Hypothalamus (tissue), 51 donors: ENCODE data around the gene APBA1.
A peak's percentile ranks its signal among the peaks of the same experiment; 100 is the strongest.
"Not testable (repeated sequence)": the region's sequence is repeated elsewhere in the genome, so short reads cannot be mapped to it uniquely, and the experiment has no call there.

Source experiments
- DNase-seq, 51 donors: peaks; one replicate each; lab custom pipeline; 2025; lab: John Stamatoyannopoulos, UW

The APBA1 gene

GRCh38 chr9:69611221-69611620, 61.0 kb downstream of the APBA1 start:
- DNase-seq: no peak

- no peak for DNase-seq
These were observed 63.0 kb downstream of the APBA1 start for GRCh38 chr9:69609156-69609555.

- DNase-seq: no peak
These were observed 66.1 kb downstream of the APBA1 start for GRCh38 chr9:69606089-69606488.

GRCh38 chr9:69605406-69605805, 66.8 kb downstream of the APBA1 start:
- no peak for DNase-seq

GRCh38 chr9:69604568-69605219, 67.5 kb downstream of the APBA1 start:
- DNase-seq: no peak

- no peak for DNase-seq
These were observed 68.5 kb downstream of the APBA1 start for GRCh38 chr9:69603656-69604055.

- no peak for DNase-seq
These were observed 69.4 kb downstream of the APBA1 start for GRCh38 chr9:69602773-69603172.

- no peak for DNase-seq
These were observed 70.5 kb downstream of the APBA1 start for GRCh38 chr9:69601698-69602097.

- no peak for DNase-seq
These were observed 71.7 kb downstream of the APBA1 start for GRCh38 chr9:69600314-69601047.

- DNase-seq: no peak
These were observed 72.8 kb downstream of the APBA1 start for GRCh38 chr9:69599232-69599971.

- not testable (repeated sequence) for DNase-seq
These were observed 75.3 kb downstream of the APBA1 start for GRCh38 chr9:69596906-69597305.

GRCh38 chr9:69594180-69594579, 78.0 kb downstream of the APBA1 start:
- DNase-seq: no peak

GRCh38 chr9:69593756-69594155, 78.4 kb downstream of the APBA1 start:
- no peak for DNase-seq

GRCh38 chr9:69593301-69593700, 78.9 kb downstream of the APBA1 start:
- no peak for DNase-seq

- DNase-seq: peak in 9 of 51 donors; percentile 5 to 43 (median 17)
These were observed 81.9 kb downstream of the APBA1 start for GRCh38 chr9:69590266-69590665.

- DNase-seq: no peak
These were observed 83.0 kb downstream of the APBA1 start for GRCh38 chr9:69589156-69589555.

- no peak for DNase-seq
These were observed 86.6 kb downstream of the APBA1 start for GRCh38 chr9:69585571-69585970.

GRCh38 chr9:69584759-69585158, 87.4 kb downstream of the APBA1 start:
- DNase-seq: no peak

GRCh38 chr9:69583645-69584234, 88.4 kb downstream of the APBA1 start:
- DNase-seq: no peak

- peak in 3 of 51 donors; percentile 4 to 12 (median 6) for DNase-seq
These were observed 89.5 kb downstream of the APBA1 start for GRCh38 chr9:69582544-69583297.

GRCh38 chr9:69582018-69582417, 90.2 kb downstream of the APBA1 start:
- DNase-seq: no peak
